Stimulated activated CD4-positive, alpha-beta T cell treated with anti-CD3 and anti-CD28 coated beads, Interleukin-2, amount 100 ng/mL, for 4 hours (primary cell): ENCODE results near the gene BICDL1.
"Not testable (repeated sequence)": the region's sequence is repeated elsewhere in the genome, so short reads cannot be mapped to it uniquely, and the experiment has no call there.

Experiments used
- DNase-seq: peaks from one replicate; pipeline ENCODE4 v3.0.0-alpha.2; 2020; ENCODE audit warnings: low read depth

BICDL1 gene

GRCh38 chr12:120006258-120006975 lies 17.4 kb downstream of the BICDL1 start:
- no peak for DNase-seq

GRCh38 chr12:120007272-120007671 lies 18.2 kb downstream of the BICDL1 start:
- DNase-seq, result peak; percentile 68

GRCh38 chr12:120010661-120011230 lies 21.7 kb downstream of the BICDL1 start:
- no peak for DNase-seq

GRCh38 chr12:120012067-120012621 lies 23.1 kb downstream of the BICDL1 start:
- DNase-seq, result peak; percentile 88

- DNase-seq, result peak; percentile 70
Observed at GRCh38 chr12:120013659-120014380, 24.8 kb downstream of the BICDL1 start.

GRCh38 chr12:120014381-120014735 lies 25.3 kb downstream of the BICDL1 start:
- not testable (repeated sequence) for DNase-seq

GRCh38 chr12:120015313-120015712 lies 26.3 kb downstream of the BICDL1 start:
- peak; percentile 65 for DNase-seq

GRCh38 chr12:120016199-120016598 lies 27.2 kb downstream of the BICDL1 start:
- DNase-seq, result not testable (repeated sequence)

GRCh38 chr12:120019197-120019596 lies 30.2 kb downstream of the BICDL1 start:
- DNase-seq, result no peak

- DNase-seq, result no peak
Observed at GRCh38 chr12:120019938-120020337, 30.9 kb downstream of the BICDL1 start.

- no peak for DNase-seq
Observed at GRCh38 chr12:120024193-120024592, 35.2 kb downstream of the BICDL1 start.

GRCh38 chr12:120025640-120026039 lies 36.6 kb downstream of the BICDL1 start:
- no peak for DNase-seq

- DNase-seq, result no peak
Observed at GRCh38 chr12:120032242-120032641, 43.2 kb downstream of the BICDL1 start.

GRCh38 chr12:120037851-120038250 lies 48.8 kb downstream of the BICDL1 start:
- no peak for DNase-seq

- no peak for DNase-seq
Observed at GRCh38 chr12:120039711-120040110, 50.7 kb downstream of the BICDL1 start.

GRCh38 chr12:120041386-120042231 lies 52.6 kb downstream of the BICDL1 start:
- DNase-seq, result peak; percentile 6

- not testable (repeated sequence) for DNase-seq
Observed at GRCh38 chr12:120045367-120045766, 56.3 kb downstream of the BICDL1 start.

- DNase-seq, result no peak
Observed at GRCh38 chr12:120047072-120047471, 58.0 kb downstream of the BICDL1 start.

GRCh38 chr12:120048263-120048662 lies 59.2 kb downstream of the BICDL1 start:
- DNase-seq, result no peak

GRCh38 chr12:120049426-120049825 lies 60.4 kb downstream of the BICDL1 start:
- no peak for DNase-seq

- no peak for DNase-seq
Observed at GRCh38 chr12:120051535-120051934, 62.5 kb downstream of the BICDL1 start.

GRCh38 chr12:120054293-120054692 lies 65.3 kb downstream of the BICDL1 start:
- no peak for DNase-seq
